Measurements from ENCODE around the gene TBX19. TPM values are rescaled to one million over a fixed set of nuclear protein-coding genes. Genes with fewer than 3 reads are reported as not detected.

Gene TBX19
- total RNA-seq, 1 experiment from 2014 or later = 3.0 TPM

GRCh38 chr1:168297019-168297730 lies 16.5 kb downstream of the TBX19 start:
- Histone ChIP-seq H2AFZ (ENCODE audit: low read depth, low read length, poor library complexity, severe bottlenecking) (no peak overlapping the region), H3K9me3 (ENCODE audit: control insufficient read depth in 1 of 2, insufficient read depth in 1 of 2, low read depth in 1 of 2, low read length in 2 of 2) (no peaks in the 10 kb centered on the region), H3K79me2 (ENCODE audit: insufficient read depth, low read length) (no peaks in the 10 kb centered on the region), H3K9ac (ENCODE audit: low read length) (no peak overlapping the region), H3K4me1 (ENCODE audit: control insufficient read depth in 1 of 2, insufficient read depth in 2 of 2, low read length in 2 of 2) (peaks cover 15 to 18% of the 10 kb centered on the region in 2 experiments), H3K36me3 (ENCODE audit: control insufficient read depth in 1 of 2, insufficient read depth in 2 of 2, low read length in 2 of 2) (no peaks in the 10 kb centered on the region), H4K20me1 (ENCODE audit: insufficient read depth) (no peaks in the 10 kb centered on the region), H3K27me3 (ENCODE audit: insufficient read depth, low read length) (no peaks in the 10 kb centered on the region), H3K4me2 (ENCODE audit: low read length) (no peak overlapping the region), H3K9me2 (ENCODE audit: insufficient read depth) (no peaks in the 10 kb centered on the region), H3K4me3 (replicated peaks in 1 of 2; ENCODE audit: low read depth in 1 of 2, low read length in 2 of 2) (no peak overlapping the region), H3K27ac (ENCODE audit: low read depth, low read length) (no peak overlapping the region)
- ChIA-PET CTCF (no interaction called here), RAD21 (ENCODE audit: low non-redundant PET in 1 of 2, low total read pairs in 2 of 2, uncharacterized antibody in 2 of 2, unreplicated experiment in 2 of 2) (no interaction called here), POLR2A (no interaction called here)
- ATAC-seq (no peak), DNase-seq (ENCODE audit: low read depth, low spot score) (no peak)
- no TSS peak for BruUV-seq (replicated peaks)
- TF ChIP-seq TCF7L2 (IDR thresholded peaks at IDR 0.05; ENCODE audit: borderline replicate concordance, extremely low read depth, insufficient read depth, insufficient read length) (no peak), SP1 (IDR thresholded peaks at IDR 0.05; ENCODE audit: low read depth) (no peak), CEBPB (IDR thresholded peaks at IDR 0.05; ENCODE audit: low read depth) (no peak), EGR1 (IDR thresholded peaks at IDR 0.05; ENCODE audit: low read depth) (no peak), RAD21 (IDR thresholded peaks at IDR 0.05; ENCODE audit: low read depth) (no peak), ELF1 (IDR thresholded peaks at IDR 0.05; ENCODE audit: borderline replicate concordance, low read depth) (no peak), ZNF274 (IDR thresholded peaks at IDR 0.05; ENCODE audit: low read depth, low read length) (no peak), SRF (IDR thresholded peaks at IDR 0.05; ENCODE audit: low read depth) (no peak), CTCF (IDR thresholded peaks at IDR 0.05 in 2 of 3, conservative IDR thresholded peaks at IDR 0.05 in 1 of 3; ENCODE audit: borderline replicate concordance in 1 of 3, insufficient read depth in 1 of 3, low read depth in 2 of 3, low read length in 2 of 3) (no peak), POLR2A (IDR thresholded peaks at IDR 0.05; ENCODE audit: borderline replicate concordance, extremely low read depth, insufficient read depth, insufficient read length) (no peak), CBX3 (IDR thresholded peaks at IDR 0.05; ENCODE audit: low read depth) (no peak), YY1 (IDR thresholded peaks at IDR 0.05; ENCODE audit: extremely low read depth, insufficient replicate concordance, low read depth, low read length) (no peak), EZH2 (IDR thresholded peaks at IDR 0.05) (no peak), POLR2AphosphoS5 (IDR thresholded peaks at IDR 0.05; ENCODE audit: low read depth, low read length) (no peak), ZFX (IDR thresholded peaks at IDR 0.05) (no peak), JUND (IDR thresholded peaks at IDR 0.05) (no peak)
- TF ChIP-seq, protein P1, sequence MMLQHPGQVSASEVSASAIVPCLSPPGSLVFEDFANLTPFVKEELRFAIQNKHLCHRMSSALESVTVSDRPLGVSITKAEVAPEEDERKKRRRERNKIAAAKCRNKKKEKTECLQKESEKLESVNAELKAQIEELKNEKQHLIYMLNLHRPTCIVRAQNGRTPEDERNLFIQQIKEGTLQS (IDR thresholded peaks at IDR 0.05) = no peak
- TF ChIP-seq, protein P2, sequence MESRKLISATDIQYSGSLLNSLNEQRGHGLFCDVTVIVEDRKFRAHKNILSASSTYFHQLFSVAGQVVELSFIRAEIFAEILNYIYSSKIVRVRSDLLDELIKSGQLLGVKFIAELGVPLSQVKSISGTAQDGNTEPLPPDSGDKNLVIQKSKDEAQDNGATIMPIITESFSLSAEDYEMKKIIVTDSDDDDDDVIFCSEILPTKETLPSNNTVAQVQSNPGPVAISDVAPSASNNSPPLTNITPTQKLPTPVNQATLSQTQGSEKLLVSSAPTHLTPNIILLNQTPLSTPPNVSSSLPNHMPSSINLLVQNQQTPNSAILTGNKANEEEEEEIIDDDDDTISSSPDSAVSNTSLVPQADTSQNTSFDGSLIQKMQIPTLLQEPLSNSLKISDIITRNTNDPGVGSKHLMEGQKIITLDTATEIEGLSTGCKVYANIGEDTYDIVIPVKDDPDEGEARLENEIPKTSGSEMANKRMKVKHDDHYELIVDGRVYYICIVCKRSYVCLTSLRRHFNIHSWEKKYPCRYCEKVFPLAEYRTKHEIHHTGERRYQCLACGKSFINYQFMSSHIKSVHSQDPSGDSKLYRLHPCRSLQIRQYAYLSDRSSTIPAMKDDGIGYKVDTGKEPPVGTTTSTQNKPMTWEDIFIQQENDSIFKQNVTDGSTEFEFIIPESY (IDR thresholded peaks at IDR 0.05; ENCODE audit: extremely low read depth, insufficient replicate concordance, low read length) = no peak
- intact Hi-C loops (cut with micrococcal nuclease) = no loop called here

All from HCT116 (cell line).